Esophagus muscularis mucosa (tissue), 4 donors: Measurements from ENCODE around the gene SLC25A40. TPM values are rescaled to one million over a fixed set of nuclear protein-coding genes. Genes with fewer than 3 reads are reported as not detected.

Experiments
- DNase-seq: peaks from one replicate; pipeline ENCODE4 v3.0.0-alpha.2; 2017; ENCODE audit errors: extremely low spot score
- H3K27ac ChIP-seq, 4 donors: fragments of 200-600 bp; sonication (generic); replicated peaks in 1 of 4; 1 replicate in 3 of 4; 2 replicates in 1 of 4; pipeline ENCODE4 v1.5.1; 2016 to 2019; ENCODE audit warnings: mild to moderate bottlenecking in 1 of 4
- H3K27me3 ChIP-seq, 4 donors: fragments of 200-600 bp; sonication (generic); one replicate each; pipeline versions ENCODE4 v1.5.1 to v1.6.0; 2016 to 2019
- H3K36me3 ChIP-seq, 4 donors: fragments of 200-600 bp; sonication (generic); one replicate each; pipeline ENCODE4 v1.5.1; 2016 to 2019
- H3K4me1 ChIP-seq, 4 donors: fragments of 200-600 bp; sonication (generic); one replicate each; pipeline ENCODE4 v1.5.1; 2016 to 2019
- H3K4me3 ChIP-seq, 4 donors: fragments of 200-600 bp; sonication (generic); 1 replicate in 2 of 4; 2 replicates in 2 of 4; pipeline ENCODE4 v1.5.1; 2016 to 2019; ENCODE audit warnings: mild to moderate bottlenecking in 4 of 4, moderate library complexity in 1 of 4
- H3K9me3 ChIP-seq, 4 donors: fragments of 200-600 bp; sonication (generic); 1 replicate in 3 of 4; 2 replicates in 1 of 4; pipeline ENCODE4 v1.5.1; 2016 to 2019
- EP300 ChIP-seq: sonication (generic); formaldehyde crosslinking; IDR thresholded peaks from one replicate; pipeline ENCODE4 v1.6.1; 2017; ENCODE audit warnings: antibody characterized with exemption
- POLR2A ChIP-seq: fragments of 450-650 bp; IDR thresholded peaks from one replicate; pipeline ENCODE4 v1.6.1; 2017; ENCODE audit warnings: antibody characterized with exemption, moderate library complexity, mild to moderate bottlenecking, low read depth
- POLR2AphosphoS5 ChIP-seq, 2 donors: sonication (generic); formaldehyde crosslinking; IDR thresholded peaks; one replicate each; pipeline ENCODE4 v1.6.1; 2017; ENCODE audit warnings: antibody characterized with exemption in 2 of 2
- WGBS: methylation state at CpG from one replicate; pipeline ENCODE4 v1.1.5; 2018; 5-methylcytosine and 5-hydroxymethylcytosine counted together
- intact Hi-C: fragments of 100-400 bp; cut with DNase I; formaldehyde crosslinking; loops from one replicate; pipeline ENCODE4 v1.15.1; 2023
- total RNA-seq, 4 donors: library from RNA; depleted of rRNA; stranded (reverse); fragments of >200 nt; gene quantifications; one replicate each; pipeline versions ENCODE4 v1.1.0 to v1.2.1, GENCODE V29; 2016
- TF ChIP-seq, protein P1 (sequence below), 3 experiments: fragments of 200-600 bp in 2 of 3; fragments of 450-650 bp in 1 of 3; sonication (generic) in 2 of 3; IDR thresholded peaks; one replicate each; pipeline ENCODE4 v1.5.1; 2017 to 2019; ENCODE audit warnings: antibody characterized with exemption in 3 of 3, mild to moderate bottlenecking in 2 of 3, moderate library complexity in 1 of 3

Gene SLC25A40
- total RNA-seq, 4 donors from 2014 or later: 9.1 to 17.4 (median 11.2) TPM

DNA sequence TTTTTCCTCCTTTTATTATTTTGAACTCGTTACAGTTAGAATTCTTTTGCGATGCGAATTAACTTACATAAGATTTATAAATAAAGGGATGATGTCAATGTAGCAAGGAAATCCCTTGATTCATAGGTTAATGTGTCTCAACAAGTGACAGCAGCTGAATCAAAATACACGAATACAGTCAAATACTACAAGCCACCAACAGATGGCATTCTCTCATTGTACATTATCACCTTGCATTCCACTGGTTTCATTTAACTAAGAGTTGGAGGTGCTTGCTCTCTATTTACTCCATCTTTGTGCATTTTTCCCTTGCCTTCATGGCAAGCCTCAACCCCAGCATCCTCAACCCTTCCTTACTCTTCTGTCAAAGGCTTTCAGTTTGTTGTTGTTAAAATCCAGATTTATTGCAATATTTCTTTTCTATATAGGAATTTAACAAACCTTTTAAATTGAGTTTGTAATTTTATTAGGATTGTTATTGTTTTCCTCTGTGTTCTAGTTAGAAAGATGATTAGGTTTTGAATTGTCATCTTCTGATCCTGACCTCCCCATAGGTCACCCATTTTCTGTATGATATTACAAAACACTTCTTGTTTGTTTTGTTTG is 78.3 kb downstream of the SLC25A40 start:
- Histone ChIP-seq H3K27ac (no peak overlapping the region), H3K4me1 (no peaks in the 10 kb centered on the region), H3K36me3 (no peaks in the 10 kb centered on the region), H3K9me3 (no peaks in the 10 kb centered on the region), H3K27me3 (no peaks in the 10 kb centered on the region), H3K4me3 (no peak overlapping the region)
- DNase-seq: no peak
- TF ChIP-seq EP300: no peak
- no peak for TF ChIP-seq POLR2AphosphoS5 (IDR thresholded peaks at IDR 0.05)
- TF ChIP-seq, protein P1, sequence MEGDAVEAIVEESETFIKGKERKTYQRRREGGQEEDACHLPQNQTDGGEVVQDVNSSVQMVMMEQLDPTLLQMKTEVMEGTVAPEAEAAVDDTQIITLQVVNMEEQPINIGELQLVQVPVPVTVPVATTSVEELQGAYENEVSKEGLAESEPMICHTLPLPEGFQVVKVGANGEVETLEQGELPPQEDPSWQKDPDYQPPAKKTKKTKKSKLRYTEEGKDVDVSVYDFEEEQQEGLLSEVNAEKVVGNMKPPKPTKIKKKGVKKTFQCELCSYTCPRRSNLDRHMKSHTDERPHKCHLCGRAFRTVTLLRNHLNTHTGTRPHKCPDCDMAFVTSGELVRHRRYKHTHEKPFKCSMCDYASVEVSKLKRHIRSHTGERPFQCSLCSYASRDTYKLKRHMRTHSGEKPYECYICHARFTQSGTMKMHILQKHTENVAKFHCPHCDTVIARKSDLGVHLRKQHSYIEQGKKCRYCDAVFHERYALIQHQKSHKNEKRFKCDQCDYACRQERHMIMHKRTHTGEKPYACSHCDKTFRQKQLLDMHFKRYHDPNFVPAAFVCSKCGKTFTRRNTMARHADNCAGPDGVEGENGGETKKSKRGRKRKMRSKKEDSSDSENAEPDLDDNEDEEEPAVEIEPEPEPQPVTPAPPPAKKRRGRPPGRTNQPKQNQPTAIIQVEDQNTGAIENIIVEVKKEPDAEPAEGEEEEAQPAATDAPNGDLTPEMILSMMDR (IDR thresholded peaks at IDR 0.05): peak; percentile 25 to 50 (median 40)
- no peak for TF ChIP-seq POLR2A
- 6% methylated on average over 4 of the region's 4 CpGs for WGBS
- intact Hi-C loops: loop anchor here (5.0 to 10.0 kb wide), 2 partner anchors 89 to 317 kb away; no protein-coding TSS in a partner anchor

DNA sequence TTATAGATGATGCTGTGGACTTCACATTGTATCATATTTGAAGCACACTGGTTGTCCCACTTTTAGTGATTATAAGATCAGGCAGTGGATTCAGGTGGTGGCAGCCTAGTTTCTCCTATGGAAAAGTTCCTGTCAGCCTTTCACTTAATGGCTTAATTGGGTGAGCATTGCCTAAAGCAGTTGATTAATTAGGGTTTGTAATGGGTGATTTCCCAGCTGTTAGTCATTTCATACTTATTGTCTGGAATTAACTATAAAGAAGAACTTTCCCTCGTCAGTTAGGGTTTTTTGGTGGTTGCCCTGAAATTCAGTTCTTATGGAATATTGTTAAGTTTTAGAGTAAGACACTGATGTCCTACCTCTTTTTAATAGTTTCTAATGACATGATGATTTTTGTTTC is 78.8 kb downstream of the SLC25A40 start:
- TF ChIP-seq EP300: no peak
- no peak for TF ChIP-seq POLR2AphosphoS5 (IDR thresholded peaks at IDR 0.05)
- TF ChIP-seq, protein P1 (IDR thresholded peaks at IDR 0.05): no peak
- TF ChIP-seq POLR2A: no peak
- Histone ChIP-seq H3K4me3 (no peak overlapping the region), H3K27me3 (no peaks in the 10 kb centered on the region), H3K36me3 (no peaks in the 10 kb centered on the region), H3K9me3 (no peaks in the 10 kb centered on the region), H3K27ac (no peak overlapping the region), H3K4me1 (no peaks in the 10 kb centered on the region)
- intact Hi-C loops: loop anchor here (5.0 to 10.0 kb wide), 2 partner anchors 90 to 317 kb away; no protein-coding TSS in a partner anchor
- WGBS: 17% methylated on average over 1 of the region's 1 CpG
- no peak for DNase-seq

DNA sequence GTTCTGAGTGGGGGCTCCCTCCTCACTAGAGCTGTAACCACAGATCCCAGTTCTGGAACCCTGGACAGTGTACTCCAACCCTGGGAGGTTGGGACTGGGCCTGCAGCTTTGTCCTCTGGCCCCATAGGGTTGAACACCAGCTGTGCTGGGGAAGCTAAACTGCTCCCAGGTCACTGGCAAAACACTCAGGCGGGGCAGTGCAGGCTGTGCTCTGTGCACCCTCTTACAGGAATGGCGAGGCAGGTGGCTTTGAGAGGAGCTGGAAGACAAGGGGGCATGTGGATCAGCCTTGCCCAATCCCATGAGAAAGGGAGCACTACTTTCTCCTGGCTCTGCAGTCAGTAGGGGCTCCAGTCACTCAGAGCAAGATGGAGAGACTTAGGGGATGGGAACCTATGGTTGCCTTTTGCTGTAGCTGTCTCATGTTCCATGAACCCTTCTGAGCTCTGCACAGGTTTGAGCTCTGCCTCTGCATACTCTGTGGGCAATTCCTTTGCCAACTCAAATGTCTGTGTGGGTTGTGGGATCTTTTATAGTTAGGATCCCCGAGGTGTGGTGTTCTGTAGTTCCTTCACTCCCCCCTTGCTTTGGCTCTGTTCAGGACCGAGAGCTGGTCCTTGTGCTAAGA is 90.7 kb downstream of the SLC25A40 start:
- H3K27me3 ChIP-seq: no peaks in the 10 kb centered on the region
- H3K9me3 ChIP-seq: no peaks in the 10 kb centered on the region
- H3K27ac ChIP-seq: no peak overlapping the region
- 87% methylated on average over 4 of the region's 4 CpGs for WGBS
- no peak overlapping the region for H3K4me3 ChIP-seq
- no peaks in the 10 kb centered on the region for H3K36me3 ChIP-seq
- intact Hi-C loops: no loop called here
- no peaks in the 10 kb centered on the region for H3K4me1 ChIP-seq
- DNase-seq: no peak
- TF ChIP-seq, protein P1 (IDR thresholded peaks at IDR 0.05): no peak
- no peak for TF ChIP-seq EP300
- no peak for TF ChIP-seq POLR2A
- no peak for TF ChIP-seq POLR2AphosphoS5 (IDR thresholded peaks at IDR 0.05)

DNA sequence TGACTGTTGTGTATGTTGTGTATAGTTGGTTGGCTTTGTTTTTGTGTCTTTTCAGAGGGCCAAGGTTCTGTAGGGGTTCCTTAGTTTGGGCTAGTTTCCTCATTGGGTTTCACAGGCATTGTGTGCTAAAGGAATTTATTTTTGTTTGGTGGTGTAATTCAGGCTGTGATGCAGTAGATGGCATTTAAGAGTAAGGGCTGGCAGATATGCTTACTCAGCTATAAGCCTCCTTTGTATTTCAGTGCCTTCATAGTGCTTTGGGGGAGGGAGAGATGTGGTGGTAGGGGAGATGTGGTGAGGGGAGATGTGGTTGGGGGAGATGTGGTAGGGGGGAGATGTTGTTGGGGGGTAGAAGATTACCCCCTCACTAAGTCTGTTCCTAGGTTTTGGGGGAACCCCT is 91.7 kb downstream of the SLC25A40 start:
- Histone ChIP-seq H3K27ac (no peak overlapping the region), H3K27me3 (no peaks in the 10 kb centered on the region), H3K36me3 (no peaks in the 10 kb centered on the region), H3K4me3 (no peak overlapping the region), H3K4me1 (no peaks in the 10 kb centered on the region), H3K9me3 (peaks cover 0 to 7% (median 0%) of the 10 kb centered on the region in 4 donors)
- no peak for DNase-seq
- TF ChIP-seq, protein P1 (IDR thresholded peaks at IDR 0.05): no peak
- TF ChIP-seq POLR2A (no peak), POLR2AphosphoS5 (IDR thresholded peaks at IDR 0.05) (no peak), EP300 (no peak)
- intact Hi-C loops: no loop called here

Other genes starting within 250 kb of the SLC25A40 start
- gene RUNDC3B, start 248.0 kb downstream of the SLC25A40 start, total RNA-seq: 1 to 10 TPM in 3 of 4 donors, under 1 TPM in 1; 0.83 to 4.5 (median 3.0) TPM
- 1 to 10 TPM; 3.3 to 9.8 (median 6.2) TPM for gene DBF4, start 133 bp upstream of the SLC25A40 start, total RNA-seq
- 1 to 10 TPM; 1.0 to 3.3 (median 1.9) TPM for gene ADAM22, start 57.9 kb upstream of the SLC25A40 start, total RNA-seq